HEK293T (cell line): Measurements from ENCODE around the gene ATP8B1.

ENCODE experiments used
- ARNT ChIP-seq: fragments of 450-650 bp; IDR thresholded peaks from 2 replicates; pipeline ENCODE4 v1.6.1; 2017; ENCODE audit warnings: mild to moderate bottlenecking
- BHLHE40 ChIP-seq: fragments of 450-650 bp; IDR thresholded peaks from 2 replicates; pipeline ENCODE4 v1.6.1; 2016; ENCODE audit warnings: mild to moderate bottlenecking, moderate library complexity, borderline replicate concordance
- CTBP1 ChIP-seq: fragments of 450-650 bp; IDR thresholded peaks from 2 replicates; pipeline ENCODE4 v1.6.1; 2016; ENCODE audit warnings: borderline replicate concordance
- ELF4 ChIP-seq: fragments of 450-650 bp; IDR thresholded peaks from 2 replicates; pipeline ENCODE4 v1.6.1; 2017; ENCODE audit warnings: antibody characterized with exemption
- FOXA1 ChIP-seq: fragments of 450-650 bp; IDR thresholded peaks from 2 replicates; pipeline ENCODE4 v1.6.1; 2016; ENCODE audit warnings: mild to moderate bottlenecking
- FOXK2 ChIP-seq: fragments of 450-650 bp; IDR thresholded peaks from 2 replicates; pipeline ENCODE4 v1.6.1; 2016; ENCODE audit warnings: mild to moderate bottlenecking
- FOXM1 ChIP-seq: fragments of 450-650 bp; IDR thresholded peaks from 2 replicates; pipeline ENCODE4 v1.6.1; 2017; ENCODE audit warnings: mild to moderate bottlenecking, borderline replicate concordance
- LEF1 ChIP-seq: fragments of 450-650 bp; IDR thresholded peaks from 2 replicates; pipeline ENCODE4 v1.6.1; 2017; ENCODE audit warnings: mild to moderate bottlenecking, borderline replicate concordance
- NFRKB ChIP-seq: fragments of 450-650 bp; IDR thresholded peaks from 2 replicates; pipeline ENCODE4 v1.6.1; 2016; ENCODE audit warnings: mild to moderate bottlenecking, moderate library complexity
- PKNOX1 ChIP-seq: fragments of 450-650 bp; IDR thresholded peaks from 2 replicates; pipeline ENCODE4 v1.6.1; 2016
- SP1 ChIP-seq: fragments of 450-650 bp; IDR thresholded peaks from 2 replicates; pipeline ENCODE4 v1.6.1; 2017
- SUZ12 ChIP-seq: fragments of 450-650 bp; IDR thresholded peaks from 2 replicates; pipeline ENCODE4 v1.6.1; 2016; ENCODE audit warnings: mild to moderate bottlenecking
- TARDBP ChIP-seq: fragments of 450-650 bp; IDR thresholded peaks from 2 replicates; pipeline ENCODE4 v1.6.1; 2016

- TF ChIP-seq NFRKB: no peak
- TF ChIP-seq LEF1: no peak
- TF ChIP-seq BHLHE40: no peak
- no peak for TF ChIP-seq FOXM1
- TF ChIP-seq ELF4: no peak
- no peak for TF ChIP-seq SUZ12
- no peak for TF ChIP-seq CTBP1
- TF ChIP-seq ARNT: no peak
- TF ChIP-seq SP1: no peak
- TF ChIP-seq TARDBP: no peak
- TF ChIP-seq FOXK2: no peak
- TF ChIP-seq PKNOX1: no peak
- no peak for TF ChIP-seq FOXA1
These were observed 145.6 kb downstream of the ATP8B1 start for GRCh38 chr18:57657542-57657941.
